HG03520 (cell line): ENCODE data around the gene FGF22.
"Not testable (repeated sequence)": the region's sequence is repeated elsewhere in the genome, so short reads cannot be mapped to it uniquely, and the experiment has no call there.

Source experiments
- ATAC-seq: cut with Tn5 transposase; IDR thresholded peaks from one replicate; pipeline ENCODE4 v1.9.1; 2021; ENCODE audit warnings: mild to moderate bottlenecking, moderate library complexity; ENCODE audit not compliant: unreplicated experiment

The FGF22 gene

DNA sequence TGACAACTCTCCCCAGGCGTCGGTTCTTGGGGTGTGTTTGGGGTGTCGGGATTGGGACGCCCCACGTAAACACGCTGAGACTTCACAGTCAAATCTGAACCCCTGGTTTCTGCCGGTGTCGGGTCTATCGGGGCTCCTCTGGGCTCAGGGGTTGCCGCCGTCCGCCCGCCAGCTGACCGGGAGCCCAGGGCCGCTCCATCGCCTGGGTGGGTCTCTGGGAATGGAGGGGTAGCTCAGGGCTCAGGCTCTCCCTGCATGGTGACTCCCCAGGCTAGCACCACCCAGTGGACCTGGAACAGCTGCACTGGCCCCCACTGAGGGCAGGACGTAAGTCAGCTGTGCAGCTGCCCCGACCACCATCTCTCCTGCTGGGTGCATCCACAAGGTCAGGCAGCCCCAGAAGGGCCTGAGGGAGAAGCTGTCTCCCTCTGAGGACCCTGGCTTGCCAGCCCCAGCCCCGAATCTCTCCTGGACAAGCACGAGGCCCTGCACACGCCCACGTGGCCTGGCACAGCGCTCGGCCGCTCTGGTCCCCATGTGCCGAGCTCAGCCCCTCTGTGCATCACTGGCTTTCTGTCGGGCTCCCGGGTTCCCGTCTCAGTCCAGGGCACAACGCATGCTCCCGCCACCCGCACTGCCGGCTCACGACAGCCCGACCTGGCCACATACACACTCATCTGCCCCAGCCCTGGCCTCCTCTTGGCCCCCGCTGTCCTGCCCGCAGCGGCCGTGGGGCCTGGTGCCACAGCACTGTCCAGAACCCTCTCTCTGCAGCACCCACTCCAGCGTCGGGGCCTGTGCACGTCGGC is 17.3 kb downstream of the FGF22 start:
- no peak for ATAC-seq

DNA sequence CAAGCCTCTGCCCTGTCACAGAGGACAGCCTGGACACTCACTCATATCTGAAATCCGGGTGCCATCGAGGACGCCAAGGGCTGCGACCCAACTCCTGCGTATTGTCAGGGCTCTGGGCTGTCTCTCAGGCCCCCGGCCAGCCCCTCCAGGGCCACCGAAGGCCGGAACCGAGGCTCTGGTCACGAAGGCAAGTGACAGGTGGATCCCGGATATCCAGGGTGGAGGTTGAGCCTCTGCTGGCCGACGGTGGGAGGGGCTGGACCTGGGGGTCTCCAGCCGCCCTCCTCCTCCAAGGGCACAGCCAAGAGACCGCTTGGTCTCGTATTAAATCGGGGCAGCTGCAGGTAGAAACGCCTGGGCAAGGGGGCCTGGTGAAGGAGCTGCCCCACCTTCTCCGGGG is 17.9 kb downstream of the FGF22 start:
- ATAC-seq: no peak

DNA sequence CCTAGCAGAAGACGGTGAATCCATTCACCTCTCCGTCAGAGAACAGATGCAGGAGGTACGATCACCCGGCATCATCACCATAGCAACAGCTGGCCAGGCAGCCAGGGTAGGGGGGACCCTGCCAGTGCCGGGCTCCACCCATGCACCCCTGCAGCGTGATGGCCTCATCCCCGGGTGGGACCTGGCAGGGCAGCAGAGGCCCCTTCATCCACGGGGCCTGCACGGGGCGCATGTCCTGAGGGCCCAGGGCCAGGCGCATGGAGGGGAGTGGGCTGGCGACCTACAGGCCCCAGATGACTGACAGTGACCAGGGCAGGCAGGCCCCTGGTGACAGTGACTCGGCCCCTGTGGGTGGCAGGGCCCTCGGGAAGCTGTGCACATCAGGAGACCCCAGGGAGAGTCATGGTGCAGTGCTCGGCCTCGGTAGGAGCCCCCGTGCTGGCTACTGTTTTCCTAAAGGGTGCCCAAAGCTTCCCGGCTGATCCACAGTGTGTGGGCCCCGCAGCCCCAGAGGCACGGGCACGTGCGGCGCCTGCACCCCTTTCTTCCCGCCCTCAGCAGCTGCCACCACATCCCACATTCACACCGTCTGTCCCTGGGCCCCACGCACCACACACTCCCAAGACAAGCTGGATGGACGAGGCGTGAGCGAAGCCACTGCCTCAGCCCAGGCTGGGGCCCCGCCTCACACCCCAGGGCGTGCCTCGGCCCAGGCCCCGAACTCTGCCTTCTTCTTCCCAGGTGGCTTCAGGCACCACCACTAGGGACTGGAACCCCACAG is 18.6 kb downstream of the FGF22 start:
- ATAC-seq: no peak

DNA sequence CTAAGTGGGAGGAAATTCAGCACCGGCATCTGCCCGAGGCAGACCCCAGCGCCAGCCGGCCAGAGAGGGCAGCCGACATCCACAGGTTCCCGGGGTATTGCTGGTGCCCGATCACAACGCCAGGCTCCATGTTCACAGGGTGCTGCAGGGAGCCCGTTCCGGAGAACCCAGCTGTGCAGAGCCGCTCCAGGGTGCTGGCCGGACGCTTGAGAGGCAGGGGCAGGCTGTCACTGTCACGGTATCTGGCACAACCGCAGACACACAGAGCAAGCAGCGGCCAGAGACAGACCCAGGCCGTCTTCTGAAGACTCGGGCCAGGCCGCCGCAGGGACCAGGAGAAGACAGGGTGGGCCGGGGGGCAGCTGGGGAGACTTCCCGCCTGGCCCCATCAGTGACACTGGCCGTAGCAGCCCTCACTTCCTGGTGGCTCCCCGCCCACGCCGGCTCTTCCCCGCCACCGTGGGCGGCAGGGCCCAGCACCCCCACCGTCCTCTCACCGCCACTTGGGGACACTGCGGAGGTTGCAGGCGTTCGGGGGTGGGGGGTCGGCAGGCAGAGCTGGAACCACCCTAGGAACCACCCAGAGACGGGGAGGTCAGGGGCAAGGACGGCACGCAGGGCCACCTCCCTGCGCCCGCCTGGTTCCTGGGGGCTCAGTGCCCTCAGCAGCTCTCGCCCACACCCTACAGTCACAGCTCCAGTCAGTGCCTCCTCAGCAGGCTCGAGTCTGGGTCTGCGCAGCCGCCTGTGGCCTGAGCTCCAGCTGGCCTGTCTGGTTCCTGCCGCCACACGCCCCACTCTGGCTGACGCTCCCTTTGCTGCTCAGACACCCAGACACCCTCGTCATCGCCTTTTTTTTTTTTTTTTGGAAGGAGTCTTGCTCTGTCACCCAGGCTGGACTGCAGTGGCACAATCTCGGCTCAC is 19.5 kb downstream of the FGF22 start:
- ATAC-seq: no peak

DNA sequence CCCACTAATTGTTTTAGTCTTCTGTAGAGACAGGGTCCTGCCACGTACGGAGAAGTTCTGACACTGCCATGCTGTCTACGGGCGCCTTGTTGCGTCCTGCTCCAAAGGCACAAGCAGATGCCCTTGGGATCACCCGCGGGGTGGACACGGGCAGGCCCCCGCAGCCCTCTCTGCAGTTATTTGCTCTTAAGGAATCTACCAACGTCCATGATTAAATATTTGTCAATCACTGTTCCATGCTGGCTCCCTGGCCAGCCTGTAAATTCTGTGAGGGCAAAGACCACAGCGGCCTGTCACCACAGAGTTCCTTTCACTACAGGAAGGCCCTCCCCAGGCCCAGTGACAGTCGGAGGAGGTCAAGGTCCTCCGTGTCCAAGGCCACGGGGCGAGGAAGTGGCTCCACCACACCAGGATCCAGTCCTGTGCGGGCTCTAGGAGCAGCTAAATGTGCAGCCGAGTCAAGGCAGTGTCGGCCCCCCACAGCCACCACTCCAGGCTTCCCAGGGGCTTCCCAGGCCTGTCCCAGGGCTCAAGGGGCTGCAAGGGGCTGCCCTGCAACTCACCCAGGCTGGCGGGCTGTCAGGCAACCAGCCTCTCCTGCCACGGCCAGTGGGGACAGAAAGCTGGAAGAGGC is 21.2 kb downstream of the FGF22 start:
- ATAC-seq: no peak

DNA sequence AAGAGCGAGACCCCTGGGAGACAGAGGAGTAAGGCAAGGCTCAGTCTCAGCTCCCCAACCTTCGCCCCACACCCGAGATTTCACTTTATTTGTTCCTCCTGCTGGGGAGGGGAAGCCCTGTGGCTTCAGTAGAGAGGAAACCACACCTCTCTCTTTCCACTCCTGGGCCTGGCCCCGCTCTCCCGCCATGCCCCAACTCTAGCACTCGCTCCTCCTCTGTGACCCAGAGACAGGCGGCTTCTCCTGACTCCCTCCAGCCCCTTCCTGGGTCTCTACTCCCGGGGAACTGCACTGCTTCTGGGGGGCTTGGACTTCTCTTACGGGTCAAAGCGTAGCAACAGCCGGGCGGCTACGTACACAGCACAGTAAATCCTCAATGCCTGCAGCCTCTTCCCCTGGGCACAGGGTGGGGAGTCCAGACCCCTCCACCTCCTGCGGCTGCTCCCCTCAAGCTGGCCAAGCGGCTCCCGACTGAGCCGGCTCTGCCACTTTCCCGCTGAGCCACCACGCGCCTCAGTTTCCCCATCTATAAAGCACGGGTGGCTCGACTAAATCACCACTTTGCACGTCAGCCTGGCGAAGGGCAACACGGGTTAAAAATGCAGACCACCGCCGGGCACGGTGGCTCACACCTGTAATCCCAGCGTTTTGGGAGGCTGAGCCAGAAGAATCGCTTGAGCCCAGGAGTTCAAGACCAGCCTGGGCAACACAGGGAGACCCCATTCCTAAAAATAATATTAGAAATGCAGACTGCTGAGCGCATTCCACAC is 21.9 kb downstream of the FGF22 start:
- no peak for ATAC-seq

DNA sequence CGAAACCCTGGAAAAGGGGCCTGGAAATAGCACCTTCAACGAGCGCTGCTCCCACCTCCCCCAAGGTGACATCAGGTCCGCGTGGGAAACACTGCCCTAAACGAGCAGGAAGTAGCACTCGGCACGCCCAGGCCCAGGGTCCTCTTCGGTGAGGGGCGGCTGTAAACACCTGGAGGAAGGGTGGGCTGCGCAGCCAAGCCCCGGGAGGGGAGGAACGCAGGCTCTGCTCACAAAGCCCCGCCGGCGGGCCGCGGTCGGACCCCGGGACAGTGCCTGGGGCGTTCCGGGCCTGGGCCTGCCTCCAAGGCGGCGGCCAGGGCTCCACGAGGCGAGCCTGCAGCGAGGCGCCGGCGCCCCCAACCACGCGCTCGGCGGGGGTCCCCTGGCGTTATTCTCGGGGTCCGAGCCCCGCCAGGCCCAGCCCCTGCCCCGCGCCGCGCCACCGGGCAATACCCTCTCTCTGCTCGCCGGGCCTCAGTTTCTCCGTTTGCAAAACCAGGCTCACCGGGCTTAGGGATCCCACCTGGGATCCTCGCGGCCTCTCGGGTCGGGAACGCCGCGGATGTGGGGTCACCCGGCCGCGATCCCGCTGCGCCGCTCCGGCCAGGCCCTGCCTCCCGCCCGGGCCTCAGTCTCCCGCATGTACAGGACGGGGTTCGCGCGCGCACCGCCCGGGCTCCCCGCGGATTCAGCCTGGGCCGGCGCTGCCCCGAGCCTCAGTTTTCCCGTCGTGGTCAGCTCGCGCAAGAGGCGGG is 22.7 kb downstream of the FGF22 start:
- ATAC-seq: no peak

DNA sequence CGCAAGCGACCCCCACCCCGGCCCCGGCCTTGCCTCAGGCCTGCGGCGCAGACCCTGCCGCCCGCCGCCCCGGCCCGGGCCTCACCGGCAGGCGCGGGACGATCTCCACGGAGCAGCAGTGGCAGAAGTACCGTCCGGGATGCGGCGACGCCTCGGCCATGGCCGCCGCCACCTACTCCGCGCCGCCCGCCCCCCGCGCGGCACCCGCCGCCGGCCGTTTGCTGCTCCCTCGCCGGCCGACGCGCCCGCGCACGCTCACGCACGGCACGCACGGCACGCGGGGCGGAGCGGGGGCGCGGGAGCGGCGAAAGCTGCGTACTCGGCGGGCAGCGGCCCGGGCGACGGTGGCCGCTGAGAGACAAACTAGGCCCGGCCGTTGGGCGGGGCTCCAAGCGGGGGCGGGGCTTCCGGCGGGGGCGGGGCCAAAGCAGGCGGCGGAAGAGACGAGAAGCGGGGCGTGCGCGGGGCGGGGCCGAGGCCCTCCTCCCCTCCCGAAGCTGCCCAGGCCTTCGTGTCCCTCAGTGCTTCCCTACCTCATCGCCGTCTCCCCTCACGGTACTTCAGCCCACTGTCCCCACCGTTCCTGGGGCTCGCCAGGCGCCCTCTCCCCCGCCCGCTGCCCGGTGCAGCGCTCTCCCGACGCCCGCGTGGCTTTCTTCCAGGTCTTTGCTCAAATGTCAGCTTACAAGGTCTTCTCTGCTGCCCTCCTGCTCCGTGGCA is 23.4 kb downstream of the FGF22 start, which contains the start of gene RNF126:
Gene RNF126 (minus strand): TSS at position 253 of the 720 bp plus-strand sequence. CDS start 93 bp downstream, at position 160.
- peak; percentile 55 for ATAC-seq

DNA sequence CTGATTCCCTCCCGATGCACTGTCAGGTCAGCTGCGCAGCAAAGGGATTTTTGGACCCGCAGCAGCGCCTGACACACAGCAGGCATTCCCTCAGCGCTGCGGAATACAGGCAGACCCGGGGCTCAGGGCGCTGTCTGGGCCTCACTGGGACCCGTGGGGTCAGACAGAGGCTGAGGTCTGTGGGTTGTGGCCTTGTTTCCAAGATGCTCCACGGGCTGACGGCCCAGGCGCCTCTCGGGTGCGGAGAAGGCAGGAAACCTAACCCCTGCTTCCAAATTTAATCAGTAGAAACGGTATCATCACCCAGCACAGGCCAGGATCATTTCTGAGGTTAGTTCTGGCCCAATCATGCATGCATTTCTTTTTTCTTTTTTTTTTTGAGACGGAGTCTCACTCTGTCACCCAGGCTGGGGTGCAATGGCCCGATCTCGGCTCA is 24.0 kb downstream of the FGF22 start:
- ATAC-seq: no peak

DNA sequence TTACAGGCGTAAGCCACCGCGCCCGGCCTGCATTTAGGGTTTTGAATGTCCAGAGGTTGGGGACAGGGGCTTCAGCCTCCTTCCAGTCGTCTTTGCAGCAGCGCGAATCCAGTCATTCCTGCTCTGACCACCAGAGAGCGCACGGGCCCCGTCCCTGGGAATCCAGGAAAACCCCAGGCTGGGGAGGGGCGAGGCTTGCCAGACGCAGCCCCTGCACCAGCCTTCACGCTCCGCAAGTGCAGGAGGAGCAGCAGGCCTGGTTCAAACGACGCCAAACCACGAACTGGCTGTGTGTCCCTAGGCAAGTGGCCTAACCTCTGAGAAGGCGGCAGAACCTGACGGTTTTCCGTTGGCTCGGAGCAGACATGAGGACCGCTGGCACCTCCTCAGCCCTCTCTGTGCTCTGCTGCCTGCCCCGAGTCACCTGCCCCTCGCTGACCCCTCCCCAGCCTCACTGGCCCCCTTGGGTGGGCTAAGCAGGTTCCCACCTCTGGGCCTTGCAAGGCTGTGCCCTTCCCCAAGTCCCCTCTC is 25.3 kb downstream of the FGF22 start:
- ATAC-seq: no peak

DNA sequence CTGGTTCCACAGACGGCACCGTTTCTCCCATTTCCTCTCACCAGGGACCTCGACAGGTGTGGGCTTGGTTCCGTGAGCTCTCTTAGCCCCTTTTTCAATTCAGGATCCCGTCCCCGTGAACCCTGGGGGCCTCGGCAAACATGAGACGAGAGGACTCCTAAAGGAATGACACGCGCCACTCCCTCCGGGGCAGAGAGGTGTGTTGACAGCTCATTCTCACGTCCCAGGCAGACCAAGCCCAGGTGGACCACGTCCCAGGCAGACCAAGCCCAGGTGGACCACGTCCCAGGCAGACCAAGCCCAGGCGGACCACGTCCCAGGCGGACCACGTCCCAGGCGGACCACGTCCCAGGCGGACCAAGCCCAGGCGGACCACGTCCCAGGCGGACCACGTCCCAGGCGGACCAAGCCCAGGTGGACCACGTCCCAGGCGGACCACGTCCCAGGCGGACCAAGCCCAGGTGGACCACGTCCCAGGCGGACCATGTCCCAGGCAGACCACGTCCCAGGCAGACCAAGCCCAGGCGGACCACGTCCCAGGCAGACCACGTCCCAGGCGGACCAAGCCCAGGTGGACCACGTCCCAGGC is 27.4 kb downstream of the FGF22 start:
- ATAC-seq: not testable (repeated sequence)

DNA sequence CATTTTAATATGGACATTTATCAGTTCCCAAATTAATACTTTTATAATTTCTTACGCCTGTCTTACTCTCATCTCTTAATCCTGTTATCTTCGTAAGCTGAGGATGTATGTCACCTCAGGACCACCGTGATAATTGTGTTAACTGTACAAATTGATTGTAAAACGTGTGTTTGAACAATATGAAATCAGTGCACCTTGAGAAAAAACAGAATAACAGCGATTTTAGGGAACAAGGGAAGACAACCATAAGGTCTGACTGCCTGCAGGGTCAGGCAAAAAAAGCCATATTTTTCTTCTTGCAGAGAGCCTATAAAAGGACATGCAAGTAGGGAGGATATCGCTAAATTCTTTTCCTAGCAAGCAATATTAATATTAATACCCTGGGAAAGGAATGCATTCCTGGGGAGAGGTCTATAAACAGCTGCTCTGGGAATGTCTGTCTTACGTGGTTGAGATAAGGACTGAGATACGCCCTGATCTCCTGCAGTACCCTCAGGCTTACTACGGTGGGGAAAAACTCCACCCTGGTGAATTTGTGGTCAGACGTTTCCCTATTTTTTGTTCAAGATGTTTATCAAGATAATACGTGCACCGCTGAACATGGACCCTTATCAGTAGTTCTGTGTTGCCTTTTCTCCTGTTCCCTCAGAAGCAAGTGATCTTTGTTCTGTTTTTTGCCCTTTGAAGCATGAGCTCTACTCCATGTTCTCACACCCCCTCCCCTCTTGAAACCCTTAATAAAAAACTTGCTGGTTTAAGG is 29.2 kb downstream of the FGF22 start:
- not testable (repeated sequence) for ATAC-seq

DNA sequence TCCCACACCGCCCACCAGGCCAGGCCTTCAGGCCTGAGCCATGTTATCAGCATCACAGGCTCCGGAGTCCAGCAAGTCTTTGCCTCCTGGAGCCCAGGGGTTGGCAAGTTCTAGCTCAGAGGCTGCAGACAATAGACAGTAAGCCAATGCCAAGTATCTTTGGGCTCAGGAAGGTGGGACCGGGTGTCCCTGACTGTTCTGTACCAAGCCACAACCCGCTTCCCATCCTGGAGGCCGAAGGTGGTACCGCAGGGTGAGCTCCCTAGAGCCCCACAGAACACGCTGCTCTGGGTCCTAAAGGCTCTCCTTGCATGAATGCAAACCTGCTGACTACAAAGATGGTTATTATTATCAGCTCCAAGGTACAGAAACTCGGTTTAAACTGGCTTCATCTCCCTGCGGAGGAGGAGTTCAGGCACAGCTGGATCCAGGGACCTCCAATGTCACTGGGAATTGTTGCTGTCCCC is 31.0 kb downstream of the FGF22 start:
- no peak for ATAC-seq

DNA sequence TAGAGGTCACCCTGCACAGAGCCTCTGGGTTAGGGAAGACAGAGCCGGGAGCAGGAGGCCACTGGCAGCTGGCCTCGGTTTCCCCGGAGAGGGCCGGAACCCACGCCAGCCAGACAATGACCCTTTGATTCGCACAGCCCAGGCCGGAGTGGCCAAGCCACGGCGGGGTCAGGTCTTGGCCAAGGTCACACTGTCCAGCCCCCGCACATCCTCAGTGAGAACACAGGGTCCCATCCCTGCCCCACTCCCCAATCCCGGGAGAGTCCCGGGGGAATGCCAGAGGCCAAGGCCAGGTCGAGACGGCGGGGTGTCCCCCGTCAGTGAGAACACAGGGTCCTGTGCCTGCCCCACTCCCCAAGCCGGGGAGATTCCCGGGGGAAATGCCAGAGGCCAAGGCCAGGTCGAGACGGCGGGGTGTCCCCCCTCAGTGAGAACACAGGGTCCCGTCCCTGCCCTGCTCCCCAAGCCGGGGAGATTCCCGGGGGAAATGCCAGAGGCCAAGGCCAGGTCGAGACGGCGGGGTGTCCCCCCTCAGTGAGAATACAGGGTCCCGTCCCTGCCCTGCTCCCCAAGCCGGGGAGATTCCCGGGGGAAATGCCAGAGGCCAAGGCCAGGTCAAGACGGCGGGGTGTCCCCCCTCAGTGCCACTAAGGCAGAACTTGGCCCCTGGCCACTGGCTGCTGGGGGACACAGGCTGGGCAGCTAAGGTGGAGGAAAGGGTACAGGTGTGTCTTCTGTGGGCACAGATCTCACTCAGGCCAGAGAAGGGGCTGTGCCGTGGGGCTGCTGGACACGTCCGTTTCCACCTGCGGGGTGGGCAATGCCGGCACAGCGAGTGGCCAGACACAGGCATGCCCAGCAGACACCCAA is 34.8 kb downstream of the FGF22 start:
- ATAC-seq: no peak

DNA sequence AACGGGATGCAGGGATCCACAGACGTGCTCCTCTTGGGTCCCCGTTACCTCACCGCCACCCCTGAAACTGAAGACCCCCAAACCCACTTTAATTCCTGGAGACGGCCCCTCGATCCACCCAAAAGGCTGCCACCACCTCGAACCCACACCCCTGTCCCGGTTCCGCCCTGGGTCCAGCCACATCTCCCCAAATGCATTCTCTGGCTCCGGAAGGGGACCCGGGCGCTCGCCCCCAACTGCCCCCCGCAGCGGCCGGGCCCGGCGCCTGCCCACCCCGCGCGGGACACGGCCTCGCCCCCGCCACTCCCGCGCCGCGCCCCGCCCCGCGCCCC is 36.3 kb downstream of the FGF22 start:
- no peak for ATAC-seq
